Heart left ventricle (tissue), 16 donors: ENCODE results near the gene CAMTA1. TPM values are rescaled to one million over a fixed set of nuclear protein-coding genes. Genes with fewer than 3 reads are reported as not detected.

Experiments
- ATAC-seq, 4 donors: fragments of 200-7000 bp; cut with Tn5 transposase; one replicate each; pipeline ENCODE4 v1.9.1; 2020 to 2022; ENCODE audit warnings: moderate library complexity in 4 of 4, mild to moderate bottlenecking in 3 of 4, moderate number of reproducible peaks in 1 of 4
- DNase-seq, 5 donors: peaks; one replicate each; pipeline ENCODE4 v3.0.0-alpha.2; 2020
- H3K27ac ChIP-seq, 12 donors: fragments of 200-600 bp; sonication (generic) in 4 of 12; one replicate each; pipeline versions ENCODE4 v1.5.0 to v1.8.0; 2016 to 2022; ENCODE audit warnings: mild to moderate bottlenecking in 2 of 12
- H3K27me3 ChIP-seq, 9 donors: fragments of 200-600 bp; sonication (generic) in 2 of 9; one replicate each; pipeline versions ENCODE4 v1.5.1 to v1.8.0; 2016 to 2022; ENCODE audit warnings: mild to moderate bottlenecking in 3 of 9
- H3K36me3 ChIP-seq, 9 donors: fragments of 200-600 bp; sonication (generic) in 2 of 9; one replicate each; pipeline versions ENCODE4 v1.5.0 to v1.8.0; 2018 to 2022; ENCODE audit warnings: mild to moderate bottlenecking in 2 of 9
- H3K4me1 ChIP-seq, 12 donors: fragments of 200-600 bp; sonication (generic) in 4 of 12; one replicate each; pipeline versions ENCODE4 v1.5.0 to v1.8.0; 2016 to 2022; ENCODE audit warnings: mild to moderate bottlenecking in 3 of 12
- H3K4me3 ChIP-seq, 12 donors: fragments of 200-600 bp; sonication (generic) in 4 of 12; one replicate each; pipeline versions ENCODE4 v1.5.0 to v1.8.0; 2017 to 2022; ENCODE audit warnings: mild to moderate bottlenecking in 9 of 12, moderate library complexity in 4 of 12
- H3K9me3 ChIP-seq, 12 donors: fragments of 200-600 bp; sonication (generic) in 4 of 12; one replicate each; pipeline versions ENCODE4 v1.5.0 to v1.8.0; 2016 to 2022; ENCODE audit warnings: mild to moderate bottlenecking in 1 of 12
- POLR2A ChIP-seq, 2 donors: fragments of 450-650 bp; IDR thresholded peaks; one replicate each; pipeline ENCODE4 v1.6.1; 2017; ENCODE audit warnings: antibody characterized with exemption in 2 of 2, mild to moderate bottlenecking in 2 of 2, moderate library complexity in 2 of 2
- WGBS, 4 donors: extraction: QIAGEN DNeasy Blood & Tissue Kit in 2 of 4; methylation state at CpG; one replicate each; pipeline versions ENCODE4 v1.1.5 to v1.1.7; 2013 to 2018; 5-methylcytosine and 5-hydroxymethylcytosine counted together
- intact Hi-C, 10 donors: fragments of 100-400 bp; cut with DNase I; formaldehyde crosslinking; loops; one replicate each; pipeline versions ENCODE4 v1.11.1 to v1.14.2; 2022
- polyA plus RNA-seq, 2 donors: library from polyadenylated mRNA; stranded (reverse); fragments of 200-250 nt; gene quantifications; one replicate each; pipeline ENCODE4 v1.2.3, GENCODE V29; 2013
- total RNA-seq, 9 donors: library from RNA; depleted of rRNA in 2 of 9; stranded (reverse); fragments of >200 nt in 2 of 9; fragmentation: NEBNext Ultra II Directional in 3 of 9; extraction: Animal tissue kit (Norgen Biotek cat#: 25700) in 3 of 9; gene quantifications; one replicate each; pipeline versions ENCODE4 v1.1.0 to v1.2.4, GENCODE V29; 2016 to 2023
- TF ChIP-seq, protein P1 (sequence below), 12 donors: fragments of 200-600 bp; sonication (generic) in 4 of 12; IDR thresholded peaks; one replicate each; pipeline versions ENCODE4 v1.5.0 to v1.8.0; 2018 to 2022; ENCODE audit warnings: antibody characterized with exemption in 12 of 12, mild to moderate bottlenecking in 5 of 12
- donor health status: ischemic (EF 13 %, LVEDD 7.1; RV severe dilation, severe dysfunction).
- donor health status: healthy with polysubstance abuse.
- donor health status: DM: no; HTN: yes; CAD: no.
- donor health status: DM: no; HTN: no; CAD: no.
- donor health status: ischemic (EF 25% LVEDD 6.9; RV normal size, moderate dysfunction).
- donor health status: ischemic (EF 25% LVEDD 5.7; RV mildly dilated, moderate dysfunction).
- donor health status: healthy.
- donor health status: DM: yes; HTN: yes; CAD: no.
- donor health status: ischemic (EF 35%, LVEDD 5.7; RV mildly dilated, moderate dysfunction).
- donor health status: nonischemic (EF 11% LVEDD 7.7; RV severe dilation, severe dysfunction).
- donor health status: DM: yes; HTN: yes; CAD: no.
- donor health status: PGD.
- donor health status: ischemic (EF 29% LVEDD 5.4; RV normal size, mild dysfunction).
- donor health status: nonischemic (EF 23%, LVEDD 6.1; RV moderate dilation, normal function).

Gene CAMTA1
- total and polyA plus RNA-seq, 11 donors, result 114 to 303 (median 137) TPM

DNA sequence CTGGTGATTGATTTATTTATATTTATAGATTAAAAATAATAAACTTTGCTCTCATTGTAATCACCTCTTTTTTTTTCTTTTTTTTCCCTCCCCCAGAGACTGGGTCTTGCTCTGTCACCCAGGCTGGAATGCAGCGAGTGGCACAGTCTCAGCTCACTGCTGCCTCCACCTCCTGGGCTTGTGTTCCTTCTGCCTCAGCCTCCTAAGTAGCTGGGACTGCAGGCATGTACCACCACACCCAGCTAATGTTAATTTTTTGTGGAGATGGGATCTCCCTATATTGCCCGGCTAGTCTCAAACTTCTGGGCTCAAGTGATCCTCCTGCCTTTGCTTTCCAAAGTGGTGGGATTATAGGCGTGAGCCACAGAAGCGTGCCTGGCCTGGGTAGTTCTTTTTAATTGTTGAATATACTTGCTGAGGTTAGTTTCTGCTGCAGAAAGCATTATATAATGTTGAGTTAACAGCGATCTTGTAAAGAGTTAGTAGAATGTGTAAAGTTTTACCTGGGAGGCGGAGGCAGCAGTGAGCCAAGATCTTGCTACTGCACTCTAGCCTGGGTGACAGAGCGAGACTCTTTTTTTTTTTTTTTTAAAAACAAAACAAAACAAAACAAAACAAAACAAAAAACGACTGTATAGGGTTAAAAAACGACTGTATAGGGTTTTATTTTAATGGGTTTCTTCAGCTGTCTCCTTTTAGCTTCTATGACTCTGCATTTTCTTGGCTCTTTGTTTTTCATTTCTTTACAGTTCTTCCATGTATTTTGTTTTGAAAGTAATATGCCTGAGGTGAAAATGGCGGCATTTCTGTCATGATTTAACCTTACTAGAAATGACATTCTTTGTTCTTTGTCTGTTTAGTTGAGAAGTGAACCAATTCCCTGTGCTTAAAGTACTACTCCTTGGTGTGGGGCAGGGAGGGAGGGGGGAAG lies 82.7 kb downstream of the CAMTA1 start:
- 80 to 83% (median 82%) methylated on average over 10 of the region's 10 CpGs for WGBS, 4 donors
- no peak for DNase-seq
- no peak overlapping the region for H3K27ac ChIP-seq
- H3K4me1 ChIP-seq, result peaks cover 0 to 27% (median 5%) of the 10 kb centered on the region in 12 donors
- H3K36me3 ChIP-seq, result peaks cover 0 to 4% (median 0%) of the 10 kb centered on the region in 9 donors
- intact Hi-C loops, result no loop called here
- no peak for ATAC-seq
- no peaks in the 10 kb centered on the region for H3K27me3 ChIP-seq
- TF ChIP-seq, protein P1, sequence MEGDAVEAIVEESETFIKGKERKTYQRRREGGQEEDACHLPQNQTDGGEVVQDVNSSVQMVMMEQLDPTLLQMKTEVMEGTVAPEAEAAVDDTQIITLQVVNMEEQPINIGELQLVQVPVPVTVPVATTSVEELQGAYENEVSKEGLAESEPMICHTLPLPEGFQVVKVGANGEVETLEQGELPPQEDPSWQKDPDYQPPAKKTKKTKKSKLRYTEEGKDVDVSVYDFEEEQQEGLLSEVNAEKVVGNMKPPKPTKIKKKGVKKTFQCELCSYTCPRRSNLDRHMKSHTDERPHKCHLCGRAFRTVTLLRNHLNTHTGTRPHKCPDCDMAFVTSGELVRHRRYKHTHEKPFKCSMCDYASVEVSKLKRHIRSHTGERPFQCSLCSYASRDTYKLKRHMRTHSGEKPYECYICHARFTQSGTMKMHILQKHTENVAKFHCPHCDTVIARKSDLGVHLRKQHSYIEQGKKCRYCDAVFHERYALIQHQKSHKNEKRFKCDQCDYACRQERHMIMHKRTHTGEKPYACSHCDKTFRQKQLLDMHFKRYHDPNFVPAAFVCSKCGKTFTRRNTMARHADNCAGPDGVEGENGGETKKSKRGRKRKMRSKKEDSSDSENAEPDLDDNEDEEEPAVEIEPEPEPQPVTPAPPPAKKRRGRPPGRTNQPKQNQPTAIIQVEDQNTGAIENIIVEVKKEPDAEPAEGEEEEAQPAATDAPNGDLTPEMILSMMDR (IDR thresholded peaks at IDR 0.05), result no peak
- no peak for TF ChIP-seq POLR2A (IDR thresholded peaks at IDR 0.05)
- no peaks in the 10 kb centered on the region for H3K9me3 ChIP-seq
- no peak overlapping the region for H3K4me3 ChIP-seq

DNA sequence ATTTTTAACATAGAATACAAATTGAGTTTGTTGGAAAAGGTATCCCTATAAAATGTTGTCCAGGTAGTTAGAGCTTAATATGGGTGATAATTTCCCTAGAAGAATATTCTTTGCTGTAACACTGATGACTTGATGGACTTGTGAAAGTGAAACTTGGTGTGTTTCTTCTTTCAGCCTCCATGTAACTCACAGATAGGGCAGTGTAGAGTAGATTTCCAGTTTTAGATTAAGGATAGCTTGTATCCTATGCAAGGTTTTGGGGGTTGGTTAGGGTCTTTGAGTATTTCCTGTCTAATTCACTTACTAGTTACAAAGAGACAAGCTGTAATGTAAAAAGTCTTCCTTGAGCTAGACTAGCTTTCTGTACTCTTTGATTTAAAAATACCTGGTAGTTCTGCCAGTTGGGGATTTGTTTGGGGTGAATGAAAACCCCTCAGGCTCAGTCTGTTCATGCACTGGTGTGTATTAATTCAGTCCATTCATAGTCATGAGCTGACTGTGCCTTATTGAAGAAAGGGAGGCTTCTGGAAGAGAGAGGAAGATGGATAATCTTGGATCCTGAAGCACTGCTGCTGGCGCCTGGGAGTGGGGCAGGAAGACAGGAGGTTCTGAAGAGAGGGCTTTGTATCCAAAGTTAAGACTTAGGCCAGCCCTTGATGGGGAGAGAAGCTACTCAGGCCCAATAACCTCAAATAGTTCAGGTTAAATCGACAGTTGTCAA lies 83.6 kb downstream of the CAMTA1 start:
- ATAC-seq, result no peak
- peaks cover 0 to 1% (median 0%) of the 10 kb centered on the region in 9 donors for H3K36me3 ChIP-seq
- no peaks in the 10 kb centered on the region for H3K27me3 ChIP-seq
- no peak for DNase-seq
- intact Hi-C loops, result no loop called here
- peaks cover 0 to 28% (median 5%) of the 10 kb centered on the region in 12 donors for H3K4me1 ChIP-seq
- WGBS, 4 donors, result 74 to 95% (median 91%) methylated on average over 2 of the region's 2 CpGs
- H3K27ac ChIP-seq, result no peak overlapping the region
- no peaks in the 10 kb centered on the region for H3K9me3 ChIP-seq
- no peak overlapping the region for H3K4me3 ChIP-seq
- TF ChIP-seq, protein P1 (IDR thresholded peaks at IDR 0.05), result no peak
- TF ChIP-seq POLR2A (IDR thresholded peaks at IDR 0.05), result no peak

DNA sequence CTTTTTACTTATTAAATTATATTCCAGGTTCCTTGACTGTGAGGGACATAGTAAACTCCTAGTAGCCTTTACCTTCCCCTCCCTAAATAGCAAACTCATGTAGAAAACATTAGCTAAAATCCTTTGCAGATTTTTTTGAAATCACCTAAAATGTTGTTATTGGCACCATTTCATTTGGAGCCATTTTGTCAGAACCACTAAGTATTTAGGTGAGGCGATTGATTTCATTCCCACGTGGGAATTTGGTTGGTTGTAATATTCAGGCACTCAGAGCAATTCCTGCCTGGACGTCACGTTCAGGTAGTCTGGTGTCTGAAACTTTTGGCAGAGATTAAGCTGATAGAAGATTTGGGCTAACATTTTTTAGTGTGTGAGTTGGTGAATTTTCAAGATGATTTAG lies 84.3 kb downstream of the CAMTA1 start:
- H3K4me1 ChIP-seq, result peaks cover 0 to 28% (median 5%) of the 10 kb centered on the region in 12 donors
- TF ChIP-seq, protein P1 (IDR thresholded peaks at IDR 0.05), result no peak
- no peak for TF ChIP-seq POLR2A (IDR thresholded peaks at IDR 0.05)
- H3K27me3 ChIP-seq, result no peaks in the 10 kb centered on the region
- H3K36me3 ChIP-seq, result peaks cover 0 to 8% (median 5%) of the 10 kb centered on the region in 9 donors
- ATAC-seq (no peak), DNase-seq (no peak)
- no peak overlapping the region for H3K27ac ChIP-seq
- intact Hi-C loops, result no loop called here
- 78 to 87% (median 85%) methylated on average over 4 of the region's 4 CpGs for whole genome bisulfite sequencing, 4 donors
- no peak overlapping the region for H3K4me3 ChIP-seq
- H3K9me3 ChIP-seq, result no peaks in the 10 kb centered on the region

DNA sequence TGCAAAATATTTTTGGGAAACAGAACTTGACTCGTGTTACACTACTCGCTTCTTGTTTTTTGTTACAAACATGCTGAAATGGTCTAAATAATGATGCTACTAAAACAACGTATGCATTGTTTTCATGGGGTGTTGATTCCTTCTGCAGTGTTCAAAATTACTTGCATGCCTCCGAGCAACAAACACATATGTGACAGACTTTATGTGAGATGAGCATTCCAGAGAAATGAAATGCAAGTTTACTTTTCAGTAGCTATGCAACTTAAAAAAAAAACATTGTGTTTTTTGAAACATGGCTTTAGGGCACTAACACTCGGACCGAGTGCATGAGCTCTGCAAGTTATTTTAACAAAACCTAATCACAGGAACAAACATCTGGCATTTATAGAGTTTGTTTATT lies 84.8 kb downstream of the CAMTA1 start:
- Histone ChIP-seq H3K27me3 (no peaks in the 10 kb centered on the region), H3K4me3 (no peak overlapping the region), H3K27ac (no peak overlapping the region), H3K4me1 (peaks cover 0 to 28% (median 5%) of the 10 kb centered on the region in 12 donors), H3K9me3 (no peaks in the 10 kb centered on the region), H3K36me3 (peaks cover 0 to 14% (median 10%) of the 10 kb centered on the region in 9 donors)
- 75 to 82% (median 77%) methylated on average over 6 of the region's 6 CpGs for WGBS, 4 donors
- ATAC-seq (no peak), DNase-seq (no peak)
- intact Hi-C loops, result no loop called here
- no peak for TF ChIP-seq POLR2A (IDR thresholded peaks at IDR 0.05)
- TF ChIP-seq, protein P1 (IDR thresholded peaks at IDR 0.05), result no peak
